Body of pancreas (tissue), 4 donors: ENCODE results near the gene HEBP1. TPM values are rescaled to one million over a fixed set of nuclear protein-coding genes. Genes with fewer than 3 reads are reported as not detected.

ENCODE experiments used
- ATAC-seq: fragments of 150-250 bp; one replicate; pipeline ENCODE4 v1.9.1; 2016
- DNase-seq, 4 donors: peaks; one replicate each; pipeline ENCODE4 v3.0.0-alpha.2; 2019
- H3K27ac ChIP-seq, 4 donors: fragments of 200-600 bp; sonication (generic); 1 replicate in 3 of 4; 2 replicates in 1 of 4; pipeline versions ENCODE4 v1.5.1 to v1.6.1; 2016 to 2019; ENCODE audit warnings: mild to moderate bottlenecking in 1 of 4, mixed read lengths in 1 of 4, moderate library complexity in 1 of 4
- H3K27me3 ChIP-seq, 2 donors: fragments of 200-600 bp; sonication (generic); one replicate each; pipeline ENCODE4 v1.6.0; 2016; ENCODE audit warnings: mild to moderate bottlenecking in 1 of 2
- H3K36me3 ChIP-seq, 2 donors: fragments of 200-600 bp; sonication (generic); replicated peaks in 1 of 2; 2 replicates each; pipeline ENCODE4 v1.5.1; 2016; ENCODE audit warnings: low read depth in 2 of 2; ENCODE audit not compliant: insufficient read depth in 1 of 2
- H3K4me1 ChIP-seq: fragments of 200-600 bp; sonication (generic); one replicate; pipeline ENCODE4 v1.6.0; 2016
- H3K4me3 ChIP-seq, 2 donors: fragments of 200-600 bp; sonication (generic); 1 replicate in 1 of 2; 2 replicates in 1 of 2; pipeline ENCODE4 v1.5.1; 2016 to 2019
- H3K9me3 ChIP-seq, 3 donors: fragments of 200-600 bp; sonication (generic); 1 replicate in 2 of 3; 2 replicates in 1 of 3; pipeline ENCODE4 v1.5.1; 2016
- POLR2A ChIP-seq, 3 donors: fragments of 450-650 bp; IDR thresholded peaks; one replicate each; pipeline ENCODE4 v1.6.1; 2016; ENCODE audit warnings: antibody characterized with exemption in 3 of 3, mild to moderate bottlenecking in 2 of 3
- WGBS, 2 donors: methylation state at CpG; one replicate each; pipeline ENCODE4 v1.1.5; 2017; 5-methylcytosine and 5-hydroxymethylcytosine counted together
- intact Hi-C: fragments of 100-400 bp; cut with DNase I; formaldehyde crosslinking; loops from one replicate; pipeline ENCODE4 v1.15.1; 2023
- total RNA-seq, 2 donors: library from RNA; depleted of rRNA; stranded (reverse); fragments of >200 nt; gene quantifications; one replicate each; pipeline ENCODE4 v1.1.0, GENCODE V29; 2016
- TF ChIP-seq, protein P1 (sequence below), 7 experiments: fragments of 450-650 bp in 4 of 7; fragments of 200-600 bp in 3 of 7; sonication (generic) in 3 of 7; IDR thresholded peaks; one replicate each; pipeline ENCODE4 v1.5.1; 2016 to 2019; ENCODE audit warnings: antibody characterized with exemption in 7 of 7

Gene HEBP1
- total RNA-seq, 2 donors from 2014 or later = 19.4 to 28.8 TPM

DNA sequence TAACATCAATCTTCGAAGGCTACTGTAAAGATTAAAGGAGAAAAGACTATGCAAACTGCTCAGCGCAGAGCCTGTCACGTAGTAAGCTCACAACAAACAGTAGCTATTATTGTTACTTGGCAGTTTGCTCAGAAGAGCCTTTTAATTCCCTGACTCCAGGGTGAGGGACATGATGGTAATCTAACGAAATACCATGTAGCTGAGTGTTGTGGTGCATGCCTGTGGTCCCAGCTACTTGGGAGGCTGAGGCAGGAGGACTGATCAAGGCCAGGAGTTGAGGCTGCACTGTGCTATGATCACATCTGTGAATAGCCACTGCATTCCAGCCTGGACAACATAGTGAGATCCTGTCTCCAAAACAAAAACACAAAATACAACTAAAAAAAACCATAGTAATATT, 22.8 kb downstream of the HEBP1 start:
- TF ChIP-seq, protein P1, sequence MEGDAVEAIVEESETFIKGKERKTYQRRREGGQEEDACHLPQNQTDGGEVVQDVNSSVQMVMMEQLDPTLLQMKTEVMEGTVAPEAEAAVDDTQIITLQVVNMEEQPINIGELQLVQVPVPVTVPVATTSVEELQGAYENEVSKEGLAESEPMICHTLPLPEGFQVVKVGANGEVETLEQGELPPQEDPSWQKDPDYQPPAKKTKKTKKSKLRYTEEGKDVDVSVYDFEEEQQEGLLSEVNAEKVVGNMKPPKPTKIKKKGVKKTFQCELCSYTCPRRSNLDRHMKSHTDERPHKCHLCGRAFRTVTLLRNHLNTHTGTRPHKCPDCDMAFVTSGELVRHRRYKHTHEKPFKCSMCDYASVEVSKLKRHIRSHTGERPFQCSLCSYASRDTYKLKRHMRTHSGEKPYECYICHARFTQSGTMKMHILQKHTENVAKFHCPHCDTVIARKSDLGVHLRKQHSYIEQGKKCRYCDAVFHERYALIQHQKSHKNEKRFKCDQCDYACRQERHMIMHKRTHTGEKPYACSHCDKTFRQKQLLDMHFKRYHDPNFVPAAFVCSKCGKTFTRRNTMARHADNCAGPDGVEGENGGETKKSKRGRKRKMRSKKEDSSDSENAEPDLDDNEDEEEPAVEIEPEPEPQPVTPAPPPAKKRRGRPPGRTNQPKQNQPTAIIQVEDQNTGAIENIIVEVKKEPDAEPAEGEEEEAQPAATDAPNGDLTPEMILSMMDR (IDR thresholded peaks at IDR 0.05) = no peak
- TF ChIP-seq POLR2A (IDR thresholded peaks at IDR 0.05) = no peak
- Histone ChIP-seq H3K36me3 (peaks cover 8 to 11% of the 10 kb centered on the region in 2 donors), H3K27ac (no peak overlapping the region), H3K9me3 (no peaks in the 10 kb centered on the region), H3K4me1 (no peaks in the 10 kb centered on the region), H3K27me3 (no peaks in the 10 kb centered on the region), H3K4me3 (no peak overlapping the region)
- WGBS, 2 donors = 89 to 93% methylated on average over 4 of the region's 4 CpGs
- intact Hi-C loops = no loop called here
- DNase-seq (no peak), ATAC-seq (no peak)

DNA sequence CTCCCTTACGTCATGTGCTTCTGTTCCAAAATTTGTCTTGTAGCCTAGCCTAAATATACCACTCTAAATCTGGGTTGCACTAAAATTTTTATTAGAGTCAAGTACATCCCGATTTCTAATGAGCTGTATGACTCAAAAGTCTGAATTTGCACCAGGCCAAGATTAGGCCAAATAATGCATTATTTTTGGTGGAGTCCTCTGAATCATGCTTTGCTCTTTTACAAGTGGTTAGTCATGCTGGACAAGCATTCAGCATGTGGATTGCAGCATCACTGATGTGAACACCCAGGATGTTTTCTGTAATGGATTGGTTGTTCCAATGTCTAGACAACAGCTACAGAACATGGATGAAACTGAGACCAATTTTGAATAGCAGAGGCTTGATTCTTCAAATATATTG, 23.7 kb downstream of the HEBP1 start:
- H3K36me3 ChIP-seq = peaks cover 8 to 11% of the 10 kb centered on the region in 2 donors
- DNase-seq = peak in 1 of 4 donors; percentile 31
- TF ChIP-seq POLR2A (IDR thresholded peaks at IDR 0.05) = no peak
- TF ChIP-seq, protein P1 (IDR thresholded peaks at IDR 0.05) = no peak
- no peaks in the 10 kb centered on the region for H3K27me3 ChIP-seq
- no peak overlapping the region for H3K27ac ChIP-seq
- H3K9me3 ChIP-seq = no peaks in the 10 kb centered on the region
- peak; percentile 38 for ATAC-seq
- 91 to 92% methylated on average over 2 of the region's 2 CpGs for WGBS, 2 donors
- intact Hi-C loops = no loop called here
- H3K4me1 ChIP-seq = no peaks in the 10 kb centered on the region
- H3K4me3 ChIP-seq = no peak overlapping the region

DNA sequence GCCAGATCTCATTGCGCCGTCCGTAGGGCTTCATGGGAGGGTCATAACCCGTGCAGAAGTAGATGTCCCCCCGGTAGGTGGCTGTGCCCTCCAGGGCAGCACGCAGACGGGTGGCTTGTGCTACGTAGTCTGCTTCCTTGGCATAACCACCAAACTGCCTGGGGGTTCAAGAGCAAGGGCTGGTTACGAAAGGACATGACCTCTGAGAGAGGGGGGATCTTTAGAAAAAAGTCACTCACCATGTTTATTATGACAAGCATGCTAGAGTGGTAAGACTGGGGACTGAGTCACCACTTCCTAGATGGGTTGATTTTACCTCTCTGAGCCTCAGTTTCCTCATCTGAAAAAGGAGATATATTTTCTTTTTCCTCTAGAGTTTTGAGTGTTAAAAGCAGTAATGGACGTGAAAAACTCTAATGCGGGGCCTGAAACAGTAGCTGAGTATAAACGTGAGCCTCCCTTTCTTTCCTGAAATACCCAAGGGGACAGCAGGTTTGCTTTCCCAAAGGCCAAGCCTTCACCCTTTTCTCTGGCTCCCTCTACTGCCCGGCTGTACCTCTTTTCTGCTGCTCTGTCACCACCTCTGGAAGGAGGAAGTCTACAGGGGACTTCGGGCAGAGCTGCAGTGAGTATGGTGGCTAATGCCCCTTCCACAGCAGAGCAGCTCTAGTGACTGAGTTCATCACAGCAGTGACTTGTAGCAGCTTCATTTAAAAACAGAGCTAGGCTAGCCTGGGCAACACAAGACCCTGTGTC, 24.6 kb downstream of the HEBP1 start:
- H3K4me1 ChIP-seq = no peaks in the 10 kb centered on the region
- H3K27me3 ChIP-seq = no peaks in the 10 kb centered on the region
- DNase-seq = peak in 2 of 4 donors; percentile 14 to 25
- TF ChIP-seq POLR2A (IDR thresholded peaks at IDR 0.05) = no peak
- TF ChIP-seq, protein P1 (IDR thresholded peaks at IDR 0.05) = peak in 3 of 7 experiments; percentile 7 to 14 (median 13)
- WGBS, 2 donors = 85 to 89% methylated on average over 14 of the region's 14 CpGs
- no peak overlapping the region for H3K27ac ChIP-seq
- peaks cover 8 to 11% of the 10 kb centered on the region in 2 donors for H3K36me3 ChIP-seq
- H3K4me3 ChIP-seq = no peak overlapping the region
- H3K9me3 ChIP-seq = no peaks in the 10 kb centered on the region
- ATAC-seq = no peak
- intact Hi-C loops = no loop called here

DNA sequence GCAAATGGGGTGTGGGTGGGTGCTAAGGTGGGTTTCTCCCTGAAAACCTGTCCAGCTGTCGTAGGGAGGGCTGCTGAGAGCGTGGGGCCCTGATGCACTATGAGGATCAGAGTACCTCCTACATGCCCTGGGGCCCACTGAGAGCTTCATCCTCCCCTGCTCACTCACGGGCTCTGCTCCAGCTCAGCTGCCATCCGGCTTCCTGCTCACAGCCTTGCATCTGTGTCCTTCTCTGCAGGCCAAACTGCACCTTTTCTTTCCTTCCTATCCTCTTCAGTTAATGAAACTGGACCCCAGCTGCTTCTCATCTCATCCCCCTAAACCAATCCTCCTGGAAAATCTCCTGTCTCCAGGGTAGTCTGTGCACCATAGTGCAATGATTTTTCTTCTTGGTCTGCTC, 25.9 kb downstream of the HEBP1 start:
- TF ChIP-seq, protein P1 (IDR thresholded peaks at IDR 0.05) = no peak
- TF ChIP-seq POLR2A (IDR thresholded peaks at IDR 0.05) = no peak
- Histone ChIP-seq H3K9me3 (no peaks in the 10 kb centered on the region), H3K4me3 (no peak overlapping the region), H3K36me3 (peaks cover 8% of the 10 kb centered on the region in 2 donors), H3K4me1 (no peaks in the 10 kb centered on the region), H3K27ac (no peak overlapping the region), H3K27me3 (no peaks in the 10 kb centered on the region)
- WGBS, 2 donors = 91 to 93% methylated on average over 4 of the region's 4 CpGs
- DNase-seq (no peak), ATAC-seq (no peak)
- intact Hi-C loops = no loop called here

DNA sequence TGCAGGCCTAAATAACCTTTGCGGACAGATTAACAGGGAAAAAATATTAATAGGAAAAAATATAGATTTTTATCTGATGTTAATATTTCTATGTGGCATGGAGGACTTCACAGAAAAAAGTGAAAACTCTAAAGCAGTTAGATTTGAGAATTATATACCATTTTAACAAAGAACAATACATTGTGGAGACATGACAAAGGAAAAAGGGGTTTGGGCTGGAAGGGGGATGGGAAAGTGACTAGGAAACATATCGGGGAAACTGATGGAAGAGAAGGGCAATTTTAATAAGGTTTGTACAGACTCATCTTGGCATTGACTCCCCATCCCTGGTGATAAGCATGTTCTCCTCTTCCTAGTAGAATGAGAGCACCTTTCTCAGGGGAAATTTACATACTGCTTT, 27.0 kb downstream of the HEBP1 start:
- no peak for DNase-seq
- Histone ChIP-seq H3K4me3 (no peak overlapping the region), H3K27ac (no peak overlapping the region), H3K36me3 (peaks cover 8% of the 10 kb centered on the region in 2 donors), H3K9me3 (no peaks in the 10 kb centered on the region), H3K27me3 (no peaks in the 10 kb centered on the region), H3K4me1 (no peaks in the 10 kb centered on the region)
- TF ChIP-seq, protein P1 (IDR thresholded peaks at IDR 0.05) = no peak
- TF ChIP-seq POLR2A (IDR thresholded peaks at IDR 0.05) = no peak
- intact Hi-C loops = no loop called here
- 98 to 100% methylated on average over 2 of the region's 2 CpGs for WGBS, 2 donors
- no peak for ATAC-seq
